GM12878 (cell line): ENCODE results near the gene SDCCAG8. TPM values are rescaled to one million over a fixed set of nuclear protein-coding genes. Genes with fewer than 3 reads are reported as not detected.

Experiments
- ATAC-seq: fragments of 200-7000 bp; cut with Tn5 transposase; 3 replicates; pipeline ENCODE4 v1.9.1; 2020; ENCODE audit warnings: mild to moderate bottlenecking, moderate library complexity
- BruUV-seq: library from RNA; stranded (reverse); fragments of 400-500 nt; replicated peaks from 2 replicates; lab custom pipeline; 2021; lab: Mats Ljungman, UMichigan
- CTCF ChIA-PET: fragments of 300-600 bp; sonication (Branson Sonifier 250); formaldehyde crosslinking; extraction: SDS; loops from one replicate; lab custom pipeline; 2021; ENCODE audit warnings: inconsistent platforms; lab: Yijun Ruan, JAX
- POLR2A ChIA-PET: fragments of 350-600 bp; formaldehyde crosslinking; extraction: SDS; loops from one replicate; lab custom pipeline; 2021; ENCODE audit warnings: inconsistent platforms; lab: Charles Lee
- RAD21 ChIA-PET: fragments of 300-600 bp; sonication (Branson Sonifier 250); formaldehyde crosslinking; loops from one replicate; lab custom pipeline; 2023; ENCODE audit warnings: antibody characterized with exemption; ENCODE audit not compliant: unreplicated experiment; lab: Charles Lee
- SMC1A ChIA-PET: fragments of 300-600 bp; sonication (Branson Sonifier 250); formaldehyde crosslinking; loops from one replicate; lab custom pipeline; 2023; ENCODE audit not compliant: unreplicated experiment, uncharacterized antibody; lab: Charles Lee
- DNase-seq: peaks from one replicate; pipeline ENCODE4 v3.0.0-alpha.2; 2011; ENCODE audit warnings: low read depth, low spot score
- FAIRE-seq: peaks from 3 replicates; lab custom pipeline; 2011; peaks lifted over from hg19 to GRCh38; lab: Jason Lieb, UNC
- H2AFZ ChIP-seq: 2 replicates; pipeline ENCODE4 v1.6.0; 2011; ENCODE audit warnings: low read depth, low read length, control low read depth; ENCODE audit not compliant: control insufficient read depth
- H3K27ac ChIP-seq: 2 replicates; pipeline ENCODE4 v1.5.1; 2011; ENCODE audit warnings: control low read depth; ENCODE audit not compliant: control insufficient read depth, insufficient read depth
- H3K27me3 ChIP-seq, 2 experiments: replicated peaks in 1 of 2; 2 replicates each; pipeline versions ENCODE4 v1.6.0 to v1.6.1; 2011; ENCODE audit warnings: low read length in 1 of 2; ENCODE audit not compliant: control insufficient read depth in 2 of 2, insufficient read depth in 2 of 2
- H3K36me3 ChIP-seq, 2 experiments: 2 replicates each; pipeline ENCODE4 v1.5.1; 2011; ENCODE audit warnings: low read length in 1 of 2; ENCODE audit not compliant: control insufficient read depth in 2 of 2, insufficient read depth in 2 of 2
- H3K4me1 ChIP-seq: 2 replicates; pipeline ENCODE4 v1.6.1; 2011; ENCODE audit warnings: mild to moderate bottlenecking, low read length, moderate library complexity, mixed read lengths; ENCODE audit not compliant: control insufficient read depth, insufficient read depth
- H3K4me2 ChIP-seq: 2 replicates; pipeline ENCODE4 v1.6.0; 2011; ENCODE audit warnings: control low read depth; ENCODE audit not compliant: control insufficient read depth, insufficient read depth
- H3K4me3 ChIP-seq: fragments of 200-600 bp; sonication (generic); 2 replicates; pipeline ENCODE4 v1.5.1; 2016
- H3K79me2 ChIP-seq: 2 replicates; pipeline ENCODE4 v1.6.0; 2011; ENCODE audit warnings: low read length; ENCODE audit not compliant: control insufficient read depth, insufficient read depth
- H3K9ac ChIP-seq: 2 replicates; pipeline ENCODE4 v1.8.0; 2011; ENCODE audit warnings: low read length, control low read depth, mixed read lengths; ENCODE audit not compliant: control insufficient read depth, insufficient read depth
- H3K9me3 ChIP-seq: replicated peaks from 3 replicates; pipeline ENCODE4 v1.5.1; 2011; ENCODE audit warnings: mild to moderate bottlenecking, low read length; ENCODE audit not compliant: control insufficient read depth, insufficient read depth
- H4K20me1 ChIP-seq: 2 replicates; pipeline ENCODE4 v1.6.0; 2011; ENCODE audit not compliant: control insufficient read depth, insufficient read depth
- BACH1 ChIP-seq: fragments of 450-650 bp; IDR thresholded peaks from 2 replicates; pipeline ENCODE4 v1.6.1; 2017; ENCODE audit warnings: mild to moderate bottlenecking, borderline replicate concordance
- CBX5 ChIP-seq: sonication (generic); IDR thresholded peaks from 2 replicates; pipeline ENCODE4 v1.6.1; 2016; ENCODE audit warnings: low read depth, moderate library complexity, mild to moderate bottlenecking, inconsistent platforms
- CHD4 ChIP-seq: fragments of 200-600 bp; sonication (generic); IDR thresholded peaks from 2 replicates; pipeline ENCODE4 v1.6.1; 2016; ENCODE audit warnings: mild to moderate bottlenecking
- CTCF ChIP-seq, 3 experiments: IDR thresholded peaks in 2 of 3; conservative IDR thresholded peaks in 1 of 3; 2 replicates each; pipeline ENCODE4 v1.5.1; 2011; ENCODE audit warnings: low read depth in 3 of 3, low read length in 3 of 3, mild to moderate bottlenecking in 3 of 3, control low read depth in 2 of 3, moderate library complexity in 2 of 3, inconsistent platforms in 1 of 3, mixed read lengths in 1 of 3; ENCODE audit not compliant: control insufficient read depth in 2 of 3, insufficient read depth in 1 of 3; ENCODE audit errors: extremely low read depth in 1 of 3
- IRF5 ChIP-seq: fragments of 450-650 bp; IDR thresholded peaks from 2 replicates; pipeline ENCODE4 v1.6.1; 2017; ENCODE audit warnings: borderline replicate concordance
- KLF5 ChIP-seq: fragments of 450-650 bp; IDR thresholded peaks from 2 replicates; pipeline ENCODE4 v1.6.1; 2014; ENCODE audit warnings: mild to moderate bottlenecking; ENCODE audit not compliant: partially characterized antibody
- MTA3 ChIP-seq: IDR thresholded peaks from 2 replicates; pipeline ENCODE4 v1.6.1; 2012; ENCODE audit warnings: low read length, inconsistent platforms, borderline replicate concordance
- NBN ChIP-seq: fragments of 450-650 bp; IDR thresholded peaks from 2 replicates; pipeline ENCODE4 v1.6.1; 2016
- NFYA ChIP-seq: IDR thresholded peaks from 2 replicates; pipeline ENCODE4 v1.6.1; 2011; ENCODE audit warnings: low read depth, mild to moderate bottlenecking, low read length, improper control_type of control experiment, borderline replicate concordance
- POLR2A ChIP-seq: IDR thresholded peaks from 2 replicates; pipeline ENCODE4 v1.6.1; 2011; ENCODE audit warnings: low read depth, mild to moderate bottlenecking, low read length
- RFX5 ChIP-seq: IDR thresholded peaks from 2 replicates; pipeline ENCODE4 v1.6.1; 2011; ENCODE audit warnings: low read depth, low read length, improper control_type of control experiment
- SMARCA5 ChIP-seq: fragments of 450-650 bp; IDR thresholded peaks from 2 replicates; pipeline ENCODE4 v1.6.1; 2017; ENCODE audit warnings: mild to moderate bottlenecking
- SPI1 ChIP-seq: IDR thresholded peaks from 2 replicates; pipeline ENCODE4 v1.6.1; 2011; ENCODE audit warnings: low read depth, mild to moderate bottlenecking, low read length, moderate library complexity, borderline replicate concordance; ENCODE audit not compliant: insufficient read depth
- TBL1XR1 ChIP-seq: IDR thresholded peaks from 2 replicates; pipeline ENCODE4 v1.6.1; 2012; ENCODE audit warnings: low read depth, low read length, improper control_type of control experiment
- ZNF207 ChIP-seq: fragments of 450-650 bp; IDR thresholded peaks from 2 replicates; pipeline ENCODE4 v1.6.1; 2014; ENCODE audit warnings: antibody characterized with exemption, mild to moderate bottlenecking, borderline replicate concordance
- ZNF217 ChIP-seq: fragments of 450-650 bp; IDR thresholded peaks from 2 replicates; pipeline ENCODE4 v1.6.1; 2017; ENCODE audit warnings: antibody characterized with exemption, mild to moderate bottlenecking
- WGBS: methylation state at CpG from one replicate; pipeline ENCODE4 v1.1.6; 2016; ENCODE audit warnings: low lambda C conversion rate; ENCODE audit not compliant: insufficient replicate concordance, insufficient coverage; ENCODE audit errors: missing lambda C conversion rate; 5-methylcytosine and 5-hydroxymethylcytosine counted together
- in situ Hi-C: fragments of 300-500 bp; cut with MboI; formaldehyde crosslinking; loops from 9 replicates; pipeline ENCODE4 v1.14.3; 2018; ENCODE audit warnings: mixed read lengths
- intact Hi-C: fragments of 100-400 bp; cut with micrococcal nuclease; formaldehyde crosslinking; loops from one replicate; pipeline ENCODE4 v1.14.2; 2022; ENCODE audit not compliant: unreplicated experiment
- polyA plus RNA-seq, 11 experiments: library from polyadenylated mRNA; depleted of rRNA in 4 of 11; unstranded in 6 of 11; stranded (reverse) in 5 of 11; fragments of >200 nt; fragmentation: Nextera tagmentation in 4 of 11; fragmentation: Illumina TruSeq in 1 of 11; extraction: Ambion mirVana in 4 of 11; extraction: Trizol in 1 of 11; gene quantifications; 1 replicate in 1 of 11; 2 replicates in 10 of 11; pipeline versions ENCODE4 v1.2.1 to v1.2.3, GENCODE V29; 2011 to 2016; ENCODE audit warnings: inconsistent platforms in 2 of 11, missing spikeins in 2 of 11, low read depth in 1 of 11
- total RNA-seq, 4 experiments: library from RNA; depleted of rRNA in 3 of 4; stranded (reverse); fragments of >200 nt in 3 of 4; fragmentation: Illumina TruSeq in 1 of 4; extraction: Trizol in 1 of 4; gene quantifications; 2 replicates each; pipeline versions ENCODE4 v1.2.1 to v1.2.3, GENCODE V29; 2013 to 2021
- TF ChIP-seq, protein P1 (sequence below): fragments of 450-650 bp; IDR thresholded peaks from 2 replicates; pipeline ENCODE4 v1.6.1; 2017; ENCODE audit warnings: mild to moderate bottlenecking, low read depth, inconsistent platforms; ENCODE audit not compliant: poor library complexity, severe bottlenecking

The SDCCAG8 gene
- total and polyA plus RNA-seq, 10 of the 15 experiments (the other 5 are each of a cell fraction or from before 2014, with no cell fraction given): 15.0 to 25.6 (median 20.6) TPM

DNA sequence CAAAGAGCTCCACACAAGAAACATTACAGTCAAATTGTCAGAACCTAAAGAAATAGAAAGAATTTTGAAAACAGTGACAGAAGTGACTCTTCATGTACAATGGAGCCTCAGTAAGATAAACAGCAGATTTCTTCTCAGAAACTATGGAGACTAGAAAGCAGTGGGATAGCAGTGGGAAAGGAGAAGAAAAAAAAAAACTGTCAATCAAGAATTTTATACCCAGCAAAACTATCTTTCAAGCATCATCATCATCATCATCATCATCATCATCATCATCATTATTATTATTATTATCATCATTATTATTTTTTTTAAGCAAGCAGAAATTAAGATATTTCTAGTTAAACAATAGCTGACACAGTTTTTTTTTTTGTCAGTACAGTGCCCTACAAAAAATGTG lies 24.9 kb upstream of the SDCCAG8 start (continued):
- TF ChIP-seq, protein P1, sequence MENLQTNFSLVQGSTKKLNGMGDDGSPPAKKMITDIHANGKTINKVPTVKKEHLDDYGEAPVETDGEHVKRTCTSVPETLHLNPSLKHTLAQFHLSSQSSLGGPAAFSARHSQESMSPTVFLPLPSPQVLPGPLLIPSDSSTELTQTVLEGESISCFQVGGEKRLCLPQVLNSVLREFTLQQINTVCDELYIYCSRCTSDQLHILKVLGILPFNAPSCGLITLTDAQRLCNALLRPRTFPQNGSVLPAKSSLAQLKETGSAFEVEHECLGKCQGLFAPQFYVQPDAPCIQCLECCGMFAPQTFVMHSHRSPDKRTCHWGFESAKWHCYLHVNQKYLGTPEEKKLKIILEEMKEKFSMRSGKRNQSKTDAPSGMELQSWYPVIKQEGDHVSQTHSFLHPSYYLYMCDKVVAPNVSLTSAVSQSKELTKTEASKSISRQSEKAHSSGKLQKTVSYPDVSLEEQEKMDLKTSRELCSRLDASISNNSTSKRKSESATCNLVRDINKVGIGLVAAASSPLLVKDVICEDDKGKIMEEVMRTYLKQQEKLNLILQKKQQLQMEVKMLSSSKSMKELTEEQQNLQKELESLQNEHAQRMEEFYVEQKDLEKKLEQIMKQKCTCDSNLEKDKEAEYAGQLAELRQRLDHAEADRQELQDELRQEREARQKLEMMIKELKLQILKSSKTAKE: peak; percentile 76
- TF ChIP-seq TBL1XR1 (no peak), IRF5 (no peak)

DNA sequence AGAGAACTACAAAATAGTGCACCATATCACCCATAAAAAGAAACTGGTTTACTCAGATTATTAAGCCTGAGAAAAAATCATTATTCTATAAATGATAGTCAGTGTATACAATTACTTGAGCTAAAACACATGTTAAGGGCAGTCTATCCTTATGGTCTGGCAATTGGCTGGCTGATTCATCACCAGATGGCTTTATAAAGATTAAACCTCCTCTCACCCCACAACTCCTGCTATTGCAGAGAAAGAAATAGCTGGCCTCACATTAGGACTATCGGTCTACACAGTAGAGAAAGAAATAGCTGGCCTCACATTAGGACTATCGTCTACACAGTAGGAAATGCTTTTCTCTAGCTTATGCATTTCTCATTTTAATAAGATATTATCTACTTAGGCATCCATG lies 21.9 kb upstream of the SDCCAG8 start:
- Histone ChIP-seq H3K9ac (no peak overlapping the region), H4K20me1 (no peaks in the 10 kb centered on the region), H3K4me1 (peaks cover 4% of the 10 kb centered on the region; the same call in 1 of the 2 replicates), H3K4me2 (no peak overlapping the region), H3K9me3 (peaks cover 35% of the 10 kb centered on the region), H2AFZ (no peak overlapping the region), H3K27ac (no peak overlapping the region), H3K27me3 (no peaks in the 10 kb centered on the region), H3K36me3 (peaks cover 0 to 6% of the 10 kb centered on the region in 2 experiments; a peak in 2 of 4 replicates), H3K79me2 (peaks cover 45% of the 10 kb centered on the region), H3K4me3 (no peak overlapping the region)
- DNase-seq: no peak
- no TSS peak for BruUV-seq
- no peak for FAIRE-seq
- 97% methylated on average over 2 of the region's 2 CpGs for WGBS
- in situ Hi-C loops (no loop called here), intact Hi-C loops (no loop called here)
- SMC1A ChIA-PET: interaction anchor here (0.8 to 2.9 kb wide), 7 partner anchors 9 to 52 kb away, joined by 3 to 10 read pairs (median 6); partner anchors contain the start of gene SDCCAG8
- CTCF ChIA-PET: no interaction called here
- POLR2A ChIA-PET: interaction anchor here (0.5 to 1.3 kb wide), 2 partner anchors 21 to 355 kb away, joined by 4 read pairs; partner anchors contain the start of genes CEP170 and SDCCAG8
- RAD21 ChIA-PET: no interaction called here
- no peak for ATAC-seq
- TF ChIP-seq NFYA: no peak
- no peak for TF ChIP-seq ZNF207
- no peak for TF ChIP-seq BACH1
- TF ChIP-seq POLR2A: no peak
- TF ChIP-seq MTA3: no peak
- no peak for TF ChIP-seq CHD4
- TF ChIP-seq SMARCA5: no peak
- no peak for TF ChIP-seq NBN
- TF ChIP-seq SPI1: no peak
- no peak for TF ChIP-seq RFX5
- TF ChIP-seq CBX5: no peak
- TF ChIP-seq KLF5: no peak
- TF ChIP-seq, protein P1: no peak
- TF ChIP-seq CTCF (IDR thresholded peaks at IDR 0.05 in 2 of 3, conservative IDR thresholded peaks at IDR 0.05 in 1 of 3; ENCODE audit: control insufficient read depth in 2 of 3, extremely low read depth in 1 of 3, insufficient read depth in 1 of 3, low read depth in 3 of 3, low read length in 3 of 3): no peak
- TF ChIP-seq ZNF217: no peak
